GM06990 (cell line): ENCODE results near the gene SLC16A7.

Source experiments
- DNase-seq: peaks from one replicate; pipeline ENCODE4 v3.0.0-alpha.2; 2011; ENCODE audit not compliant: insufficient read length; ENCODE audit errors: extremely low read depth
- H3K27me3 ChIP-seq: replicated peaks from 2 replicates; pipeline ENCODE4 v1.6.0; 2011; ENCODE audit warnings: low read length; ENCODE audit not compliant: control insufficient read depth, insufficient read depth
- H3K36me3 ChIP-seq: 2 replicates; pipeline ENCODE4 v1.5.1; 2011; ENCODE audit warnings: low read length; ENCODE audit not compliant: control insufficient read depth, insufficient read depth
- H3K4me3 ChIP-seq: replicated peaks from 2 replicates; pipeline ENCODE4 v1.5.1; 2011; ENCODE audit warnings: low read depth, mild to moderate bottlenecking, control low read depth, low read length
- CTCF ChIP-seq: IDR thresholded peaks from 2 replicates; pipeline ENCODE4 v1.5.1; 2011; ENCODE audit warnings: low read length, control low read depth, mild to moderate bottlenecking, inconsistent platforms; ENCODE audit not compliant: insufficient read depth, poor library complexity, severe bottlenecking

Gene SLC16A7

DNA sequence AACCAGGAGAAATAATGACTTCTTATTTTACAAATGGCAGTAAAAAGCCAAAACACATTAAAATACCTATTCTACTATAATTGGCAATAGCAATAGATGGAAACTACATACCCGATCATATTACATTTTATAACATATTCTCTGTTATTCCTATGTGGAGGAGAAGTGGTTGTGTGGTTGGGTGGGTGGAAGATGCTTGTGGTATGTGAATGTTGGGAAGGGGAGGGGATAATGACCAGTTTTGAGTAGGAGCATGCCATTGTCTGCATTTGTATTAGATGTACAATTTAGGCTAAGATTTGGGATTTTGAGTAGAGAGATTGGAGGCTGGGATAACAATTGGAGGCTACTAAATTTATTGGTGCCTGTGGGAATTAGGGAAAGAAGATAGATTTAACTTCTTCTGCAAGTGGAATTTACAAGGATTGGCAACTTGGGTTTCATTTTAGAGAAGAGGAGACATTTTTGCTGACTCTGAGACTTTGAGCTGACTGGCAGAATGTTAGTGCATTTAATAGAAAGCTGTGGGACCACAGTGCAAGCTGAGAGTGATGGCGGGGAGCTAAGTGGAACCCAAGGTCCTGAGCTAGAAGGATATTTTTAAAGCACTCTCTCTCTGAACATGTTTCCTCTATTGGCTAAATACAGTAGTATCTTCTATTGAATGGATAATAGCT lies 65.2 kb downstream of the SLC16A7 start:
- Histone ChIP-seq H3K4me3 (no peak overlapping the region), H3K27me3 (no peaks in the 10 kb centered on the region), H3K36me3 (no peaks in the 10 kb centered on the region)
- TF ChIP-seq CTCF = no peak
- DNase-seq = no peak

GRCh38 chr12:59664495-59664894 lies 68.7 kb downstream of the SLC16A7 start:
- DNase-seq = no peak
- Histone ChIP-seq H3K27me3 (no peaks in the 10 kb centered on the region), H3K36me3 (no peaks in the 10 kb centered on the region), H3K4me3 (no peak overlapping the region)
- TF ChIP-seq CTCF = no peak

DNA sequence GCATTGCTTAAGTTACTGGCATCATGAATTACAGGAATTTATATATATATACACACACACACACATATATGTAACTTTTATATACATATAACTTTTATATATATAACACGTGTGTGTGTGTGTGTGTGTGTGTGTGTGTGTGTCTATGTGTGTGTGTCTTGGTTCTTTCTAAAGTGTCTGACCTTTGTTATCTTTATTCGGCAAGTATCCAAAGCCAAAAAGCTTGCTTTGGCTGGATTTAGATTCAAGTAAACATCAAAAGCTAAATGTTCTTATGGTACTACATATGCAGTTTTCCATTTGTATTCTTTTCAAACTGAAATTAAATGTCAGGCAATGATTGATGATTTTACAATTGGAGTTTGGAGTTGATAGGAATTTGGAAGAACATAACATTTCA lies 69.9 kb downstream of the SLC16A7 start:
- Histone ChIP-seq H3K27me3 (no peaks in the 10 kb centered on the region), H3K36me3 (no peaks in the 10 kb centered on the region), H3K4me3 (no peak overlapping the region)
- DNase-seq = no peak
- TF ChIP-seq CTCF = no peak

DNA sequence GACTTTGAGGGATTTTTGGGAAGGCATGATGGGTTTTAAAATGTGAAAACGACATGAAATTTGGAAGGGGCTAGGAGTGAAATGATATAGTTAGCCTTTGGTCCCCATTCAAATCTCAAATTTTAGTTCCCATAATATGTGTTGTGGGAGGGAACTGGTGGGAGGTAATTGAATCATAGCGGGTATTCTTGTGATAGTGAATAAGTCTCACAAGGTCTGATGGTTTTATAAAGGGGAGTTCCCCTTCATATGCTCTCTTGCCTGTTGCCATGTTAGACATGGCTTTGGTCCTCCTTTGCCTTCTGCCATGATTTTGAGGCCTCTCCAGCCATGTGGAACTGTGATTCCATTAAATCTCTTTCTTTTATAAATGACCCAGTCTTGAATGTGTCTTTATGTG lies 72.8 kb downstream of the SLC16A7 start:
- no peak for TF ChIP-seq CTCF
- Histone ChIP-seq H3K27me3 (no peaks in the 10 kb centered on the region), H3K36me3 (no peaks in the 10 kb centered on the region), H3K4me3 (no peak overlapping the region)
- no peak for DNase-seq

DNA sequence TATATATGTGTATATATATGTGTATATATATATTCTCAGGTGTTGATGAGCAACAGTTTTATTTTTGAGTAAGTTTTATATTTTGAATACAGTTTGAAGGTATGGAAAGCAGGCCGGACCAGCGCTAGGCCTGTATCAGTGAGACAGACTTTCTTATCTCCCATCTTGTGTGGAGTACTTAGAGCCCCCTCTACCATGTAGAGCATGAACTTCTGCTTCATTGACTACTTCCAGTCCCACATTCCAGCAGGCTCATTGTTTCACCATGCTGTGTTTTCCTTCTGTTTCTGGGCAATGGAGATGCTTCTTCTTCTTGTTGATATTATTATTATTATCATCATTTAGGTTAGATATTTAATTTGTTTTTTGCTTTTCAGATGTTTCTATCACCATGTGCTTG lies 76.4 kb downstream of the SLC16A7 start:
- Histone ChIP-seq H3K27me3 (no peaks in the 10 kb centered on the region), H3K4me3 (no peak overlapping the region), H3K36me3 (no peaks in the 10 kb centered on the region)
- no peak for DNase-seq
- TF ChIP-seq CTCF = no peak

GRCh38 chr12:59675461-59675860 lies 79.6 kb downstream of the SLC16A7 start:
- no peak for DNase-seq
- TF ChIP-seq CTCF = no peak
- Histone ChIP-seq H3K4me3 (no peak overlapping the region), H3K27me3 (no peaks in the 10 kb centered on the region), H3K36me3 (no peaks in the 10 kb centered on the region)
